KOPT-K1 (cell line): Measurements from ENCODE around the gene PIP5K1B.

Experiments used
- H3K27ac ChIP-seq: fragments of 200-600 bp; sonication (generic); 2 replicates; pipeline ENCODE4 v1.5.1; 2016; ENCODE audit warnings: antibody characterized with exemption, mild to moderate bottlenecking, low read depth, low read length; ENCODE audit not compliant: poor library complexity, severe bottlenecking
- H3K36me3 ChIP-seq: fragments of 200-600 bp; sonication (generic); 2 replicates; pipeline ENCODE4 v1.5.1; 2017; ENCODE audit warnings: antibody characterized with exemption, mild to moderate bottlenecking, low read length, moderate library complexity; ENCODE audit not compliant: insufficient read depth
- H3K9me3 ChIP-seq: fragments of 200-600 bp; sonication (generic); 2 replicates; pipeline ENCODE4 v1.5.1; 2017; ENCODE audit warnings: antibody characterized with exemption, low read length, mild to moderate bottlenecking; ENCODE audit not compliant: insufficient read depth, poor library complexity, severe bottlenecking

The PIP5K1B gene

GRCh38 chr9:68951879-68952659 is 247.0 kb downstream of the PIP5K1B start:
- Histone ChIP-seq H3K27ac (no peak overlapping the region), H3K36me3 (no peaks in the 10 kb centered on the region), H3K9me3 (no peaks in the 10 kb centered on the region)

GRCh38 chr9:68953771-68954170 is 248.7 kb downstream of the PIP5K1B start:
- Histone ChIP-seq H3K27ac (no peak overlapping the region), H3K9me3 (no peaks in the 10 kb centered on the region), H3K36me3 (no peaks in the 10 kb centered on the region)

- Histone ChIP-seq H3K27ac (no peak overlapping the region), H3K9me3 (no peaks in the 10 kb centered on the region), H3K36me3 (no peaks in the 10 kb centered on the region)
These were observed 250.3 kb downstream of the PIP5K1B start for GRCh38 chr9:68955330-68955729.

GRCh38 chr9:68957479-68957878 is 252.4 kb downstream of the PIP5K1B start:
- Histone ChIP-seq H3K9me3 (no peaks in the 10 kb centered on the region), H3K27ac (no peak overlapping the region), H3K36me3 (no peaks in the 10 kb centered on the region)

GRCh38 chr9:68961587-68961986 is 256.5 kb downstream of the PIP5K1B start:
- no peaks in the 10 kb centered on the region for H3K9me3 ChIP-seq
- H3K27ac ChIP-seq: no peak overlapping the region
- H3K36me3 ChIP-seq: no peaks in the 10 kb centered on the region

GRCh38 chr9:68963416-68963815 is 258.4 kb downstream of the PIP5K1B start:
- H3K36me3 ChIP-seq: no peaks in the 10 kb centered on the region
- H3K27ac ChIP-seq: no peak overlapping the region
- no peaks in the 10 kb centered on the region for H3K9me3 ChIP-seq

GRCh38 chr9:68964102-68964541 is 259.1 kb downstream of the PIP5K1B start:
- Histone ChIP-seq H3K36me3 (no peaks in the 10 kb centered on the region), H3K9me3 (no peaks in the 10 kb centered on the region), H3K27ac (no peak overlapping the region)

- Histone ChIP-seq H3K27ac (no peak overlapping the region), H3K36me3 (no peaks in the 10 kb centered on the region)
These were observed 259.7 kb downstream of the PIP5K1B start for GRCh38 chr9:68964765-68965164.

DNA sequence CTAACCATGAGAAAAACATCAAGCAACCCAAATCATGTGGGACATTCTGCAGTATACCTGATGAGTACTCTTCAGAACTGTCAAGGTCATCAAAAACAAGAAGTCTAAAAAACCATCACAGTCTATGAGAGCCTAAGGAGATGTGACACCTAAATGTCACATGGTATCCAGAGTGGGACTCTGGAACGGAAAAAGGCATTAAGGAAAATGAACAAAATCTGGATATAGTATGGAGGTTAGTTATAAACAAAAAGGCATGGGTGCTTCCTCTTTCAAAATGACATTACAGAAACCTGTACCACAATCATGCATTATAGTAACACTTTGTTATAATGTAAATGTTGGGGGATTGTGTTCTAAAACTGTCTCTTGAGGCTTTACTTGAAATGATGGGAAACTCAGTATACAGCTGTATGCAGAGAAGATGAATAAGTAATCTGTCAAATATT is 261.5 kb downstream of the PIP5K1B start:
- H3K27ac ChIP-seq: no peak overlapping the region
- H3K36me3 ChIP-seq: no peaks in the 10 kb centered on the region
- no peaks in the 10 kb centered on the region for H3K9me3 ChIP-seq

More at GRCh38 chr9:68964765-68965164, 259.7 kb downstream of the PIP5K1B start:
- H3K9me3 ChIP-seq: no peaks in the 10 kb centered on the region

DNA sequence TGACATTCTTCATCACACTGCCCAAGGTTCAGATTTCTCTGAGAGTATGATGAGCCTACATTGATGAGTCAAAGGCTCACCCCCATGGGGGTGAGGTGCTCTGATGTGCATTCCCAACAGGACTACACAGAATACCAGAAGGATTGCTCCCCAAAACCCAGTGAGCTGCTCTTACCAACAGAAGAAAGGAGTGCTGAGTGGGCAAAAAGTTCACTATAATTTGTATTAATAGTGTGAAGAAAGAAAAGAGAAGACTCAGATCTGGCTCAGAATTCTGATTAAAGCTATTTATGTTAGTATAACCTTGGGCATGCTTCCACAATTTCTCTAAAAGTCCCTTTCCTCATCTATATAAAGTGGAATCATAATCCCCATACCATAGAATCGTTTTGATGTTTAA is 262.8 kb downstream of the PIP5K1B start:
- H3K9me3 ChIP-seq: no peaks in the 10 kb centered on the region
- no peaks in the 10 kb centered on the region for H3K36me3 ChIP-seq
- H3K27ac ChIP-seq: no peak overlapping the region

- no peak overlapping the region for H3K27ac ChIP-seq
These were observed 264.5 kb downstream of the PIP5K1B start for GRCh38 chr9:68969538-68969937.

GRCh38 chr9:68970151-68970550 is 265.1 kb downstream of the PIP5K1B start:
- Histone ChIP-seq H3K27ac (no peak overlapping the region), H3K9me3 (no peaks in the 10 kb centered on the region), H3K36me3 (no peaks in the 10 kb centered on the region)

More at GRCh38 chr9:68969538-68969937, 264.5 kb downstream of the PIP5K1B start:
- Histone ChIP-seq H3K9me3 (no peaks in the 10 kb centered on the region), H3K36me3 (no peaks in the 10 kb centered on the region)

DNA sequence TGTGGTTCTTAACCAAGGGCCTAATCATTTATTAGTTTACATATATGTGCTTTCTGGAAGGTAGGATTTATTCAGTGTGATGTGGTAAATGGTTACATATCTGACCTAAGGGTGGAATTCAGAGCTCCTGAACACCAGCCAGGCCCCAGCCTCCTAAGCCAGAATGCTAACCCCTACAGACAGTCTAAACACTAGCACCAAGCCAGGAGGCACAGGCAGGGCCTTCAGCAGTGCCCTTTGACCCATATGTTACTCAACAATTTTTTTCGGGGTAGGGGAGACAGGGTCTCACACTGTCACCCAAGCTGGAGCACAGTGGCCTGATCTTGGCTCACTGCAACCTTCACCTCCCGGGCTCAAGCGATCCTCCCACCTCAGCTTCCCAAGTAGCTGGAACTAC is 268.6 kb downstream of the PIP5K1B start:
- no peaks in the 10 kb centered on the region for H3K36me3 ChIP-seq
- no peak overlapping the region for H3K27ac ChIP-seq
- H3K9me3 ChIP-seq: no peaks in the 10 kb centered on the region

- no peaks in the 10 kb centered on the region for H3K36me3 ChIP-seq
- H3K9me3 ChIP-seq: no peaks in the 10 kb centered on the region
- H3K27ac ChIP-seq: no peak overlapping the region
These were observed 269.4 kb downstream of the PIP5K1B start for GRCh38 chr9:68974431-68974830.

GRCh38 chr9:68974901-68975300 is 269.9 kb downstream of the PIP5K1B start:
- Histone ChIP-seq H3K36me3 (no peaks in the 10 kb centered on the region), H3K9me3 (no peaks in the 10 kb centered on the region), H3K27ac (no peak overlapping the region)
